ENCODE results near the gene TRIM71. TPM values are rescaled to one million over a fixed set of nuclear protein-coding genes. Genes with fewer than 3 reads are reported as not detected.
"Not testable (repeated sequence)": the region's sequence is repeated elsewhere in the genome, so short reads cannot be mapped to it uniquely, and the experiment has no call there.

The TRIM71 gene
- total RNA-seq, 2 donors from 2014 or later = 0.03 TPM; not detected in 1

DNA sequence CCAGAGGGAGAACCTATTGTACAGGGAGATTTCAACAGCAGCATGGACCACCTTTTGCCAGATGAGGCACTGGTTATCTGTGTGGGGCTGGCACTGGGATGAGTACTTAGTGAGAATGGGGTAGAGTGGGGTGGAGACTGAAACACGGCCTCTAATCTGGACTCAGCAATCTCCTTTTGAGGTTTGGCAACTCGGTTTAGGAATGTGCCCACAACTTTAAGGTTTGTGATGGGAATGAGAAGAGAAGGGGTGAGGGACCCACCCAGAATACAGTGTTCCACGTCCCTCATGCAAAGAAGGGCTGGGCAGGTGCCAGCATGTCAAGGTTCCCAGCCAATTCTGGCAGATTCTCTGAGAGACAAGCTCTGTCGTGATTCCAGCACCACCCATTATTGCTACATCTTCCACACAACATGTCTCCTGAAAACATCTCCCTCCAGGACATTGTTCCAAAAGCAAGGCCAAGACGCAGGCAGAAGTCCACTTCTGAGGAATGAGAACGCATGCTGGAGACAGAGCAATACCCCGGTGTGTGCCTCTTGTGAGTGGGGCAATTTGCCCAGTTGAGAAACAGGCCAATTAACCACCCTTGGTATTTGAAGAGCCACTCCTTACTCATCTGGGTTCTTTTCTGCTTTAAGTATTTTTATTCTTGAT lies 96.1 kb downstream of the TRIM71 start:
- no peak for ATAC-seq (replicated peaks)
- Mint-ChIP-seq H3K9me3 (peaks cover 6% of the 10 kb centered on the region), H3K4me1 (peaks cover 4% of the 10 kb centered on the region), H3K27me3 (no peaks in the 10 kb centered on the region), H3K36me3 (ENCODE audit: low read depth) (no peaks in the 10 kb centered on the region), H3K4me3 (no peak overlapping the region), H3K27ac (no peak overlapping the region)

DNA sequence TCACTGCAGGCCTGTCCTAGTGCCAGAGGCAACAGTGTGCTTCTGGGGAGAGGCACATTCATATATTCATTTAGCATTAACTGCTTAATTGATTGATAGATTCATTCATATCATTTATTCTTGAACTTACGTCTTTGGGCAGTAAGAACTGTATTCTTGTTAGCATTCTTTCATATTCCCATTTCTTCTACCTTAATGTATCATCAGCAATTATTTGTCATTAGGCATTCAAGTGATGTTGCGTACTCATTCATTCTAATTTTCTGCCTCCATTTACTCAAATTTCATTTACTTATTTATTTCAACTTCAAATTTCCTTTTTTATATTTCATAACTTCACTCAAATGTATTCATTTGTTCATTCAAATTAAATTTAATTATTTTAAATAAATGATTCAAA lies 102.1 kb downstream of the TRIM71 start:
- peaks cover 6% of the 10 kb centered on the region for H3K9me3 Mint-ChIP-seq
- no peak for ATAC-seq (replicated peaks)
- peaks cover 3% of the 10 kb centered on the region for H3K27me3 Mint-ChIP-seq
- H3K4me3 Mint-ChIP-seq = no peak overlapping the region
- H3K27ac Mint-ChIP-seq = no peak overlapping the region
- H3K36me3 Mint-ChIP-seq (ENCODE audit: low read depth) = no peaks in the 10 kb centered on the region
- H3K4me1 Mint-ChIP-seq = no peaks in the 10 kb centered on the region

DNA sequence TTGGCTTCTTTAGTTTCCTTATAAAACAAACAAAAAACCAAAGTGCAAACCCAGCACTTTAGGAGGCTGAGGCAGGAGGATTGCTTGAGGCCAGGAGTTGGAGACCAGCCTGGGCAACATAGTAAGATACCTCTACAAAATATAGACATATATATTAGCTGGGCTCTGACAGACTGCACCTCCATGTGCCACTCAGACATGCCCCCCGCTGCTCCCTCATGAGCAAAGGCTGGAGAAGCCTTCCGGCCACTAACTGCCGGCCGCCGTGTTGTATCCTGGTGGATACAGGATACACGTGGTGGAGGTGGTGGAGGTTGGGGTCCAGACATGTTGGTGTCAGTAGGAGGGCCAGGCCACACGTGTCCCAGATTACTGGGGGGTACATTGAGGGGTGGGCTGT lies 104.3 kb downstream of the TRIM71 start:
- Mint-ChIP-seq H3K27me3 (peaks cover 3% of the 10 kb centered on the region), H3K27ac (no peak overlapping the region), H3K9me3 (peaks cover under 1% of the 10 kb centered on the region), H3K4me3 (no peak overlapping the region), H3K4me1 (no peaks in the 10 kb centered on the region), H3K36me3 (ENCODE audit: low read depth) (no peaks in the 10 kb centered on the region)
- no peak for ATAC-seq (replicated peaks)

DNA sequence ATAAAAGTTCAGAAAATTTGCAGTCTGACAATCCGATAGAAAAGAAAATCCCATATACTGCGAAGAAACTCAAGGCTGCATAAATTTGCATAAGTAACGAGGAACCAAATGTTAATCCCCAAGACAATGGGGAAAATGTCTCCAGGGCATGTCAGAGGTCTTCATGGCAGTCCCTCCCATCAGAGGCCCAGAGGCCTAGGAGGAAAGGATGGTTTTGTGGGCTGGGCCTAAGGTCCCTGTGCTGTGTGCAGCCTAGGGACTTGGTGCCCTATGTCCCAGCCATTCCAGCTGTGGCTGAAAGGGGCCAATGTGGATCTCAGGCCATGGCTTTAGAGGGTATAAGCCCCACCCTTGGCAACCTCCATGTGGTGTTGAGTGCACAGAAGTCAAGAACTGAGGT lies 112.4 kb downstream of the TRIM71 start:
- H3K36me3 Mint-ChIP-seq (ENCODE audit: low read depth) = no peaks in the 10 kb centered on the region
- H3K27ac Mint-ChIP-seq = no peak overlapping the region
- H3K4me3 Mint-ChIP-seq = no peak overlapping the region
- ATAC-seq (replicated peaks) = no peak
- H3K9me3 Mint-ChIP-seq = no peaks in the 10 kb centered on the region
- H3K27me3 Mint-ChIP-seq = peaks cover 6% of the 10 kb centered on the region
- H3K4me1 Mint-ChIP-seq = no peaks in the 10 kb centered on the region

GRCh38 chr3:32931273-32931672 lies 113.5 kb downstream of the TRIM71 start:
- H3K27me3 Mint-ChIP-seq; ATAC-seq (replicated peaks); H3K36me3 Mint-ChIP-seq (ENCODE audit: low read depth); H3K4me3 Mint-ChIP-seq; H3K27ac Mint-ChIP-seq; H3K4me1 Mint-ChIP-seq; H3K9me3 Mint-ChIP-seq: not testable (repeated sequence)

GRCh38 chr3:32934150-32934742 lies 116.4 kb downstream of the TRIM71 start:
- H3K27ac Mint-ChIP-seq = no peak overlapping the region

DNA sequence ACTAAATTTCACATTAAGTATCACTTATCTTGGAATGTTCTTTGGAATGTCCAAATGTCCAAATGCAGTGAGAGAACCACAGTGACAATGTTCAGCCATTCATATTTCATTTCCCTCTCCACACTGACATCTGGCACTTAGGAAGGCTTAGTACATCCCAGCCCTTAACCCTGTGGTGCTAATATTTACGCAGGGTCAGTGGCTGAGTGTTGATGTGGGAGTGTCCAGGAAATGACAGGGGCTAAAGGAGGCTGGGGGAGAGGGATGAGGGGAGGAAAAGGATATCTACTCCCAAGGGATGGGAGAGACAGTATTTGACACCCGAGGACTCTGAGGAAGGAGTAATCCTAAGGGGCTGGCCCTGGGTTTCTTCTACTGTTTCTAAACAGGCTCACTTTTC lies 119.5 kb downstream of the TRIM71 start:
- no peaks in the 10 kb centered on the region for H3K36me3 Mint-ChIP-seq (ENCODE audit: low read depth)
- ATAC-seq (replicated peaks) = no peak
- H3K27me3 Mint-ChIP-seq = no peaks in the 10 kb centered on the region
- H3K4me1 Mint-ChIP-seq = no peaks in the 10 kb centered on the region
- H3K4me3 Mint-ChIP-seq = no peak overlapping the region
- no peak overlapping the region for H3K27ac Mint-ChIP-seq
- H3K9me3 Mint-ChIP-seq = no peaks in the 10 kb centered on the region

More at GRCh38 chr3:32934150-32934742, 116.4 kb downstream of the TRIM71 start:
- Mint-ChIP-seq H3K36me3 (ENCODE audit: low read depth) (no peaks in the 10 kb centered on the region), H3K4me3 (no peak overlapping the region), H3K9me3 (no peaks in the 10 kb centered on the region), H3K4me1 (no peaks in the 10 kb centered on the region), H3K27me3 (peaks cover 3% of the 10 kb centered on the region)
- no peak for ATAC-seq (replicated peaks)

GRCh38 chr3:32939531-32940284 lies 121.9 kb downstream of the TRIM71 start:
- not testable (repeated sequence) for H3K27me3 Mint-ChIP-seq; H3K4me1 Mint-ChIP-seq; H3K9me3 Mint-ChIP-seq; H3K36me3 Mint-ChIP-seq (ENCODE audit: low read depth); ATAC-seq (replicated peaks); H3K4me3 Mint-ChIP-seq; H3K27ac Mint-ChIP-seq

DNA sequence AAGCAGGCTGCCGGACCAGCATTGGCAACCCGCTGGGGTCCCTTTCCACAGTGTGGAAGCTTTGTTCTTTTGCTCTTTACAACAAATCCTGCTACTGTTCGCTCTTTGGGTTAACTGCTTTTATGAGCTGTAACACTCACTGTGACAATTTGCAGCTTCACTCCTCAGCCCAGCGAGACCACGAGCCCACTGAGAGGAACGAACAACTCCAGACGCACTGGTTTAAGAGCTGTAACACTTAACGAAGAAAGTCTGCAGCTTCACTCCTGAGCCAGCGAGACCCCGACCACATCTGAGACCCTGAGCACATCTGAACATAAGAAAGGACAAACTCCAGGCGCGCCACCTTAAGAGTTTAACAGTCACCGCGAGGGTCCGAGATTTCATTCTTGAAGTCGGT lies 122.9 kb downstream of the TRIM71 start:
- ATAC-seq (replicated peaks) = no peak
- Mint-ChIP-seq H3K9me3 (no peaks in the 10 kb centered on the region), H3K27ac (no peak overlapping the region), H3K36me3 (ENCODE audit: low read depth) (no peaks in the 10 kb centered on the region), H3K4me3 (no peak overlapping the region), H3K4me1 (no peaks in the 10 kb centered on the region), H3K27me3 (no peaks in the 10 kb centered on the region)

GRCh38 chr3:32945136-32945535 lies 127.3 kb downstream of the TRIM71 start:
- H3K27ac Mint-ChIP-seq = no peak overlapping the region
- H3K4me3 Mint-ChIP-seq = no peak overlapping the region
- ATAC-seq (replicated peaks) = no peak
- no peaks in the 10 kb centered on the region for H3K27me3 Mint-ChIP-seq
- H3K36me3 Mint-ChIP-seq (ENCODE audit: low read depth) = no peaks in the 10 kb centered on the region
- H3K4me1 Mint-ChIP-seq = peaks cover 13% of the 10 kb centered on the region
- no peaks in the 10 kb centered on the region for H3K9me3 Mint-ChIP-seq

GRCh38 chr3:32945598-32945997 lies 127.8 kb downstream of the TRIM71 start:
- not testable (repeated sequence) for H3K9me3 Mint-ChIP-seq; H3K27ac Mint-ChIP-seq; H3K4me3 Mint-ChIP-seq; H3K36me3 Mint-ChIP-seq (ENCODE audit: low read depth); ATAC-seq (replicated peaks); H3K27me3 Mint-ChIP-seq
- H3K4me1 Mint-ChIP-seq = peaks cover 17% of the 10 kb centered on the region

DNA sequence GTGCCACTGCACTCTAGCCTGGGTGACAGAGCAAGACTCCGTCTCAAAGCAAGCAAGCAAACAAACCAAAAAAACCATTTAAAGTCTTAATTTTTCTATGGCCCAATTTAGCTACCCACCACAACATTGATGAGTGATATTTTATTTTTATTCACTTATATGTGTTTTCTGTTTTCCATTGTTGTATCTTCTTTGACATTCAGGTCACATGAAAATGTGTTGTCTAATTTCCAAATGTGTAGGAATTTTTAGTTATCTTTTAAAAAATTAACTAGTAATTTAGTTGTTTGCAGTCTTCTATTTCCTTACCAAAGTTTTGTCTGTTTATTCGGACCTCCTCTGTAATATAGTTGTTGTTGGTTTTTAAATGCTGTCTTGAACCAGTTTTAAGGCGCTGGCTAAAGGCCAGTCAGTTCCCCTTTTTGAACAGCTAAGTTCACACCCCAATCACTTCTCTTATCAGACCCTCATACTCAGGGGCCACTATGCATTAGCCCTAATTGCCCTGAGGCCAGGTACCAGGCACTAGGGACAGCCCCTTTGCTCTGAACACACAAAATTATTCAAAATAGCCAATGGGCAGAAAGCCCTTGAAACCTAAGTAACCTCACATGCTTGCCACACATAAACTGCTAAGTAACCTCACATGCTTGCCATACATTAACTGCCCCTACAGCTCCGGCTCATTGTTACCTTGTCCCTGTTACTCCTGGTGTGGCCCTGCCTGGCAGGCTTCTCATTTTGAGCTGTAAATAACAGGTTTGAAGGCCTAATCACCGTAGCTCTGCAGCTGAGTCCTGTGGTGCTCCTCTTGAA lies 129.4 kb downstream of the TRIM71 start:
- H3K4me3 Mint-ChIP-seq = peak overlapping the region; percentile 100
- peak overlapping the region; percentile 86 for H3K27ac Mint-ChIP-seq
- H3K36me3 Mint-ChIP-seq (ENCODE audit: low read depth) = peaks cover 10% of the 10 kb centered on the region
- H3K4me1 Mint-ChIP-seq = peaks cover 28% of the 10 kb centered on the region
- H3K9me3 Mint-ChIP-seq = no peaks in the 10 kb centered on the region
- no peaks in the 10 kb centered on the region for H3K27me3 Mint-ChIP-seq
- no peak for ATAC-seq (replicated peaks)

All from activated T-helper 17 cell treated with anti-CD3 and anti-CD28 coated beads, Interleukin-2, amount 50 U/mL, for 72 hours (primary cell).